ENCODE data around the gene CAPN8.

Gene CAPN8

GRCh38 chr1:223702735-223703667 lies 37.5 kb upstream of the CAPN8 start:
- DNase-seq: peak; percentile 80

GRCh38 chr1:223700942-223701637 lies 35.6 kb upstream of the CAPN8 start:
- peak; percentile 99 for DNase-seq

GRCh38 chr1:223700388-223700918 lies 35.0 kb upstream of the CAPN8 start:
- peak; percentile 78 for DNase-seq

GRCh38 chr1:223695941-223696340 lies 30.4 kb upstream of the CAPN8 start:
- peak; percentile 57 for DNase-seq

- DNase-seq: no peak
Measured at GRCh38 chr1:223695014-223695548, 29.6 kb upstream of the CAPN8 start.

- no peak for DNase-seq
Measured at GRCh38 chr1:223691121-223691520, 25.6 kb upstream of the CAPN8 start.

- DNase-seq: no peak
Measured at GRCh38 chr1:223684488-223684792, 18.9 kb upstream of the CAPN8 start.

- DNase-seq: peak; percentile 33
Measured at GRCh38 chr1:223683586-223684487, 18.3 kb upstream of the CAPN8 start.

GRCh38 chr1:223682502-223682901 lies 17.0 kb upstream of the CAPN8 start:
- no peak for DNase-seq

- DNase-seq: no peak
Measured at GRCh38 chr1:223680188-223680587, 14.7 kb upstream of the CAPN8 start.

GRCh38 chr1:223678841-223679240 lies 13.3 kb upstream of the CAPN8 start:
- DNase-seq: no peak

GRCh38 chr1:223674119-223674890 lies 8.8 kb upstream of the CAPN8 start:
- DNase-seq: no peak

GRCh38 chr1:223670458-223671159 lies 5.1 kb upstream of the CAPN8 start:
- peak; percentile 22 for DNase-seq

GRCh38 chr1:223669003-223669795 lies 3.7 kb upstream of the CAPN8 start:
- no peak for DNase-seq

- no peak for DNase-seq
Measured at GRCh38 chr1:223667484-223668182, 2.1 kb upstream of the CAPN8 start.

- no peak for DNase-seq
Measured at GRCh38 chr1:223664106-223664505, 1.4 kb downstream of the CAPN8 start.

- no peak for DNase-seq
Measured at GRCh38 chr1:223662943-223663342, 2.6 kb downstream of the CAPN8 start.

- no peak for DNase-seq
Measured at GRCh38 chr1:223659711-223660110, 5.8 kb downstream of the CAPN8 start.

GRCh38 chr1:223657978-223658377 lies 7.5 kb downstream of the CAPN8 start:
- DNase-seq: no peak
